DOHH2 (cell line): ENCODE results near the gene CDH2.

Experiments
- H3F3A ChIP-seq: fragments of 200-600 bp; sonication (generic), shearing (Covaris generic); 2 replicates; pipeline ENCODE4 v1.6.0; 2016; ENCODE audit warnings: antibody characterized with exemption, mild to moderate bottlenecking; ENCODE audit not compliant: control insufficient read depth, insufficient read depth
- H3K27ac ChIP-seq: fragments of 200-600 bp; sonication (generic); 2 replicates; pipeline ENCODE4 v1.5.1; 2014; ENCODE audit warnings: low read depth, mild to moderate bottlenecking, low read length, moderate library complexity
- H3K27me3 ChIP-seq: fragments of 200-600 bp; sonication (generic); 2 replicates; pipeline ENCODE4 v1.6.1; 2014; ENCODE audit warnings: mild to moderate bottlenecking, low read length, mixed read lengths; ENCODE audit not compliant: control insufficient read depth
- H3K36me3 ChIP-seq: fragments of 200-600 bp; sonication (generic); 2 replicates; pipeline ENCODE4 v1.6.1; 2014; ENCODE audit warnings: mild to moderate bottlenecking, low read length, moderate library complexity, mixed read lengths; ENCODE audit not compliant: control insufficient read depth
- H3K4me1 ChIP-seq: fragments of 200-600 bp; sonication (generic); 2 replicates; pipeline ENCODE4 v1.6.1; 2014; ENCODE audit warnings: mild to moderate bottlenecking, low read length, mixed read lengths; ENCODE audit not compliant: control insufficient read depth
- H3K4me2 ChIP-seq: fragments of 200-600 bp; sonication (generic); 2 replicates; pipeline ENCODE4 v1.6.0; 2014; ENCODE audit warnings: mild to moderate bottlenecking, low read length, moderate library complexity
- H3K4me3 ChIP-seq: fragments of 200-600 bp; sonication (generic); 2 replicates; pipeline ENCODE4 v1.5.1; 2014; ENCODE audit warnings: mild to moderate bottlenecking, low read length, mixed read lengths
- H3K79me2 ChIP-seq: fragments of 200-600 bp; sonication (generic); 2 replicates; pipeline ENCODE4 v1.6.1; 2014; ENCODE audit warnings: mild to moderate bottlenecking, low read length, mixed read lengths; ENCODE audit not compliant: control insufficient read depth
- H3K9me2 ChIP-seq: fragments of 200-600 bp; sonication (generic); replicated peaks from 2 replicates; pipeline ENCODE4 v1.6.1; 2014; ENCODE audit warnings: mild to moderate bottlenecking, low read length, mixed read lengths; ENCODE audit not compliant: control insufficient read depth
- H3K9me3 ChIP-seq: fragments of 200-600 bp; sonication (generic); 2 replicates; pipeline ENCODE4 v1.6.1; 2014; ENCODE audit warnings: antibody characterized with exemption, low read length, mixed read lengths; ENCODE audit not compliant: control insufficient read depth, insufficient read depth
- H4K20me1 ChIP-seq: fragments of 200-600 bp; sonication (generic); 2 replicates; pipeline ENCODE4 v1.6.0; 2014; ENCODE audit warnings: low read depth, mild to moderate bottlenecking, antibody characterized with exemption, low read length, moderate library complexity; ENCODE audit not compliant: control insufficient read depth, insufficient read depth
- EZH2phosphoT487 ChIP-seq: fragments of 200-600 bp; sonication (generic); IDR thresholded peaks from 2 replicates; pipeline ENCODE4 v1.6.1; 2017; ENCODE audit warnings: borderline replicate concordance, mild to moderate bottlenecking, antibody characterized with exemption, low read length, moderate library complexity, mixed read lengths
- TF ChIP-seq, protein P1 (sequence below): fragments of 200-600 bp; sonication (generic); IDR thresholded peaks from one replicate; pipeline ENCODE4 v1.5.1; 2014; ENCODE audit warnings: antibody characterized with exemption, mild to moderate bottlenecking, low read depth, low read length; ENCODE audit not compliant: poor library complexity, severe bottlenecking

The CDH2 gene

DNA sequence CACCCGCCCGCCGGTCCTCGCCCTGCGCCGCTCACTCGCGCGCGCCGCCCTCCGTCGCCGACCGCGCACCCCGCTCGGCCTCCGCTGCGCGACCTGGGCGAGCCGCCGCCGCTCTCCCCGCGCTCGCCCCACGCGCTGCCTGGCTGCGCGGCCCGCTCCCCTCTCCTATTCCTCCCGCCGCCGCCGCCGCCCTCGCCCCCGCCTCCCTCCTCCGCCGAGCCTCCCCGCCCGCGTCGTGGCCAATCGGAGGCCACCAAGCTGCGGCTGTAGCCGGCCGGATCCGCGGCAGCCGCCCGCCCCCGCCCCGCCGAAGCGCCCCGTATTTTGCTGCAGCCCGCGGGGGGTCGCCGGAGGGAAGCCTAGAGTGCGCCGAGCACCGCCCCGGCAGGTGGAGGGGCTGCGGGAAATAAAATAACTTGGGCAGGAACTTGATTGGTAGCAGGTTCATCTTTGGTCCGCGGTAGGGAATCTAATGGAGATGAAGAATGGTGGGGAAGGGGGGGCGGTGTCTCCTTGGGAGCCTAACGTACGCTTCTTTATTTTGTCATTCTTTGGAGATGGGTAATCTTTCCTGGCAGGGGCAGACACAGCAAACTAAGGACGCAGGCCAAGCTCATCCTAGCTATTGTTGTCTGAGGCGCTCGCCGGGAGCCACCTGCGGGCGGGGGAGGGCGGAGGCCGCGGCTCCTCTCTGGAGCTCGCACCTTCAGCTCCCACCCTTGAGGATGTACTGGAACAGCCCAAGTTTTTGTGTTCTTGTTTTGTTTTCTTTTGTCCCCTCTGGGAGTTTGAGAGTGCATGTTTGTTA lies 1.1 kb upstream of the CDH2 start:
- Histone ChIP-seq H3K79me2 (no peaks in the 10 kb centered on the region), H3K4me3 (no peak overlapping the region), H3F3A (no peaks in the 10 kb centered on the region), H3K4me1 (no peaks in the 10 kb centered on the region), H4K20me1 (no peaks in the 10 kb centered on the region), H3K36me3 (no peaks in the 10 kb centered on the region), H3K4me2 (no peak overlapping the region), H3K9me3 (peaks cover 15% of the 10 kb centered on the region; the same call in 1 of the 2 replicates), H3K9me2 (no peaks in the 10 kb centered on the region), H3K27me3 (no peaks in the 10 kb centered on the region), H3K27ac (no peak overlapping the region)
- TF ChIP-seq, protein P1, sequence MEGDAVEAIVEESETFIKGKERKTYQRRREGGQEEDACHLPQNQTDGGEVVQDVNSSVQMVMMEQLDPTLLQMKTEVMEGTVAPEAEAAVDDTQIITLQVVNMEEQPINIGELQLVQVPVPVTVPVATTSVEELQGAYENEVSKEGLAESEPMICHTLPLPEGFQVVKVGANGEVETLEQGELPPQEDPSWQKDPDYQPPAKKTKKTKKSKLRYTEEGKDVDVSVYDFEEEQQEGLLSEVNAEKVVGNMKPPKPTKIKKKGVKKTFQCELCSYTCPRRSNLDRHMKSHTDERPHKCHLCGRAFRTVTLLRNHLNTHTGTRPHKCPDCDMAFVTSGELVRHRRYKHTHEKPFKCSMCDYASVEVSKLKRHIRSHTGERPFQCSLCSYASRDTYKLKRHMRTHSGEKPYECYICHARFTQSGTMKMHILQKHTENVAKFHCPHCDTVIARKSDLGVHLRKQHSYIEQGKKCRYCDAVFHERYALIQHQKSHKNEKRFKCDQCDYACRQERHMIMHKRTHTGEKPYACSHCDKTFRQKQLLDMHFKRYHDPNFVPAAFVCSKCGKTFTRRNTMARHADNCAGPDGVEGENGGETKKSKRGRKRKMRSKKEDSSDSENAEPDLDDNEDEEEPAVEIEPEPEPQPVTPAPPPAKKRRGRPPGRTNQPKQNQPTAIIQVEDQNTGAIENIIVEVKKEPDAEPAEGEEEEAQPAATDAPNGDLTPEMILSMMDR, result no peak
- no peak for TF ChIP-seq EZH2phosphoT487

GRCh38 chr18:28176698-28176947 lies 307 bp downstream of the CDH2 start:
- Histone ChIP-seq H3K27ac (no peak overlapping the region), H3K4me2 (no peak overlapping the region), H3K27me3 (no peaks in the 10 kb centered on the region), H3K4me1 (no peaks in the 10 kb centered on the region), H3K4me3 (no peak overlapping the region), H3K9me3 (peaks cover 15% of the 10 kb centered on the region; the same call in 1 of the 2 replicates), H3K79me2 (no peaks in the 10 kb centered on the region), H3K9me2 (no peaks in the 10 kb centered on the region), H3F3A (no peaks in the 10 kb centered on the region), H3K36me3 (no peaks in the 10 kb centered on the region), H4K20me1 (no peaks in the 10 kb centered on the region)
- TF ChIP-seq, protein P1, result no peak
- no peak for TF ChIP-seq EZH2phosphoT487

GRCh38 chr18:28175930-28176697 lies 816 bp downstream of the CDH2 start:
- Histone ChIP-seq H3K36me3 (no peaks in the 10 kb centered on the region), H3K9me3 (peaks cover 15% of the 10 kb centered on the region; the same call in 1 of the 2 replicates), H3F3A (no peaks in the 10 kb centered on the region), H3K4me1 (no peaks in the 10 kb centered on the region), H3K4me2 (no peak overlapping the region), H3K27me3 (no peaks in the 10 kb centered on the region), H3K79me2 (no peaks in the 10 kb centered on the region), H3K9me2 (no peaks in the 10 kb centered on the region), H3K4me3 (no peak overlapping the region), H3K27ac (no peak overlapping the region), H4K20me1 (no peaks in the 10 kb centered on the region)
- TF ChIP-seq, protein P1, result no peak
- no peak for TF ChIP-seq EZH2phosphoT487
